ENCODE results near the gene KRT77.

KRT77 gene

GRCh38 chr12:52645120-52645761 lies 58.1 kb downstream of the KRT77 start:
- DNase-seq (ENCODE audit: insufficient read length, low spot score) = no peak
- TF ChIP-seq CTCF (IDR thresholded peaks at IDR 0.05; ENCODE audit: insufficient read depth, missing control alignments) = no peak
- no peak for FAIRE-seq

GRCh38 chr12:52644078-52644415 lies 59.3 kb downstream of the KRT77 start:
- TF ChIP-seq CTCF (IDR thresholded peaks at IDR 0.05; ENCODE audit: insufficient read depth, missing control alignments) = no peak
- no peak for FAIRE-seq
- no peak for DNase-seq (ENCODE audit: insufficient read length, low spot score)

- no peak for FAIRE-seq
- no peak for TF ChIP-seq CTCF (IDR thresholded peaks at IDR 0.05; ENCODE audit: insufficient read depth, missing control alignments)
- no peak for DNase-seq (ENCODE audit: insufficient read length, low spot score)
These were observed 59.9 kb downstream of the KRT77 start for GRCh38 chr12:52643233-52644077.

GRCh38 chr12:52641468-52641867 lies 61.9 kb downstream of the KRT77 start:
- DNase-seq (ENCODE audit: insufficient read length, low spot score) = no peak
- no peak for TF ChIP-seq CTCF (IDR thresholded peaks at IDR 0.05; ENCODE audit: insufficient read depth, missing control alignments)
- no peak for FAIRE-seq
